COR-L47 (cell line): ENCODE measurements around the gene TNFRSF13B.

ENCODE experiments used
- DNase-seq: peaks from one replicate; lab custom pipeline; 2025; lab: John Stamatoyannopoulos, UW

The TNFRSF13B gene

GRCh38 chr17:16954521-16954920, 17.4 kb downstream of the TNFRSF13B start:
- DNase-seq = no peak

- no peak for DNase-seq
These were observed 18.1 kb downstream of the TNFRSF13B start for GRCh38 chr17:16953841-16954240.

GRCh38 chr17:16953347-16953746, 18.6 kb downstream of the TNFRSF13B start:
- DNase-seq = no peak

GRCh38 chr17:16952401-16952800, 19.5 kb downstream of the TNFRSF13B start:
- DNase-seq = no peak

- no peak for DNase-seq
These were observed 21.4 kb downstream of the TNFRSF13B start for GRCh38 chr17:16950488-16950887.

GRCh38 chr17:16948587-16949376, 23.1 kb downstream of the TNFRSF13B start:
- no peak for DNase-seq

- DNase-seq = no peak
These were observed 24.4 kb downstream of the TNFRSF13B start for GRCh38 chr17:16947470-16947869.

GRCh38 chr17:16945663-16946218, 26.2 kb downstream of the TNFRSF13B start:
- DNase-seq = no peak

- DNase-seq = no peak
These were observed 26.8 kb downstream of the TNFRSF13B start for GRCh38 chr17:16945136-16945482.

GRCh38 chr17:16944334-16945135, 27.4 kb downstream of the TNFRSF13B start:
- DNase-seq = no peak

GRCh38 chr17:16943541-16944333, 28.2 kb downstream of the TNFRSF13B start:
- no peak for DNase-seq

- no peak for DNase-seq
These were observed 28.9 kb downstream of the TNFRSF13B start for GRCh38 chr17:16943032-16943352.

GRCh38 chr17:16942141-16943031, 29.5 kb downstream of the TNFRSF13B start:
- no peak for DNase-seq

GRCh38 chr17:16941072-16942036, 30.6 kb downstream of the TNFRSF13B start:
- no peak for DNase-seq

GRCh38 chr17:16940116-16940881, 31.6 kb downstream of the TNFRSF13B start:
- DNase-seq = no peak

- no peak for DNase-seq
These were observed 32.3 kb downstream of the TNFRSF13B start for GRCh38 chr17:16939606-16940115.

- no peak for DNase-seq
These were observed 32.7 kb downstream of the TNFRSF13B start for GRCh38 chr17:16939208-16939576.

- no peak for DNase-seq
These were observed 33.3 kb downstream of the TNFRSF13B start for GRCh38 chr17:16938496-16939207.

GRCh38 chr17:16938031-16938430, 33.9 kb downstream of the TNFRSF13B start:
- no peak for DNase-seq
